ENCODE results near the gene PEX7. TPM values are rescaled to one million over a fixed set of nuclear protein-coding genes. Genes with fewer than 3 reads are reported as not detected.

Gene PEX7
- total and polyA plus RNA-seq, 10 of the 15 experiments (the other 5 are each of a cell fraction or from before 2014, with no cell fraction given) = 0.58 to 12.4 (median 8.8) TPM

DNA sequence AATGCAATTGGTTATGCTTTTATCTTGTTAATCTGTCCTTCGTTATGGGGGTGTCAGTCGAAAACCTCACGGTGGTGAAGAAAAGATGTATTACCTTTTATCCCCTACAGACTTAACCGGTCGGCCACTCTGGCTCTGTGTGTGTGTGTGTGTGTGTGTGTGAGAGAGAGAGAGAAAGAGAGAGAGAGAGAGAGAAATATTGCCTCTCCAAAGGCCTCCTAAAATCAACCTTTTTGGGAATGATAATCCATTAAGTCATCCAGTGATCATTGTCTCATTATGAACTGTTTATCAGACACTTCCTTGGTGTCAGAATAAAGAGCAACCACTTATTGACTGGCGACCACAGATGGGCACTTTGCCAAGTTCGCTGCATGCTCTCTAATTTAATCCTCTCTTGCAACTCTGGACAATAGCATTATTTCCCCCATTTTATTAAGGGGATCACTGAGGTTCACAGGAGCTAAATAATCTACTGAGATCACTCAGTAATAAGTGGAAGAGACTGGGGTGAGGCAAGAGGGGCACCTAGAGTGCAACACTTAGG, 130.4 kb downstream of the PEX7 start:
- RAD21 ChIA-PET (ENCODE audit: unreplicated experiment) = no interaction called here
- DNase-seq (ENCODE audit: low read depth, low spot score) = no peak
- intact Hi-C loops (cut with micrococcal nuclease; ENCODE audit: unreplicated experiment) (no loop called here), in situ Hi-C loops (cut with MboI) (no loop called here)
- SMC1A ChIA-PET (ENCODE audit: uncharacterized antibody, unreplicated experiment) = no interaction called here
- no peaks in the 10 kb centered on the region for H3K9me3 ChIP-seq (replicated peaks; ENCODE audit: control insufficient read depth, insufficient read depth, low read length)
- no peak overlapping the region for H3K9ac ChIP-seq (ENCODE audit: control insufficient read depth, insufficient read depth, low read length)
- H2AFZ ChIP-seq (ENCODE audit: control insufficient read depth, low read depth, low read length) = no peak overlapping the region
- TF ChIP-seq CHD4 (IDR thresholded peaks at IDR 0.05) (no peak), RCOR1 (conservative IDR thresholded peaks at IDR 0.05; ENCODE audit: low read depth, low read length) (no peak), ATF3 (IDR thresholded peaks at IDR 0.05; ENCODE audit: borderline replicate concordance, extremely low read depth, low read depth, low read length) (no peak), CHD2 (IDR thresholded peaks at IDR 0.05; ENCODE audit: borderline replicate concordance, low read depth, low read length) (no peak), RUNX3 (IDR thresholded peaks at IDR 0.05; ENCODE audit: low read length) (no peak), FOXK2 (IDR thresholded peaks at IDR 0.05) (no peak), NBN (IDR thresholded peaks at IDR 0.05) (no peak), ESRRA (IDR thresholded peaks at IDR 0.05; ENCODE audit: low read length) (no peak), NFXL1 (IDR thresholded peaks at IDR 0.05; ENCODE audit: borderline replicate concordance) (no peak), TCF12 (IDR thresholded peaks at IDR 0.05; ENCODE audit: low read depth, low read length) (no peak), HDAC2 (IDR thresholded peaks at IDR 0.05) (no peak), PRDM15 (CRISPR knock-in tag; IDR thresholded peaks at IDR 0.05) (no peak), TCF7 (IDR thresholded peaks at IDR 0.05; ENCODE audit: borderline replicate concordance) (no peak), SIN3A (IDR thresholded peaks at IDR 0.05; ENCODE audit: low read depth, low read length) (no peak)
- TF ChIP-seq, protein P1, sequence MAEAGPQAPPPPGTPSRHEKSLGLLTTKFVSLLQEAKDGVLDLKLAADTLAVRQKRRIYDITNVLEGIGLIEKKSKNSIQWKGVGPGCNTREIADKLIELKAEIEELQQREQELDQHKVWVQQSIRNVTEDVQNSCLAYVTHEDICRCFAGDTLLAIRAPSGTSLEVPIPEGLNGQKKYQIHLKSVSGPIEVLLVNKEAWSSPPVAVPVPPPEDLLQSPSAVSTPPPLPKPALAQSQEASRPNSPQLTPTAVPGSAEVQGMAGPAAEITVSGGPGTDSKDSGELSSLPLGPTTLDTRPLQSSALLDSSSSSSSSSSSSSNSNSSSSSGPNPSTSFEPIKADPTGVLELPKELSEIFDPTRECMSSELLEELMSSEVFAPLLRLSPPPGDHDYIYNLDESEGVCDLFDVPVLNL (IDR thresholded peaks at IDR 0.05; ENCODE audit: low read depth, low read length) = no peak
- peaks cover 4% of the 10 kb centered on the region; the same call in 1 of the 2 replicates for H3K4me1 ChIP-seq (ENCODE audit: control insufficient read depth, insufficient read depth, low read length)
- H3K79me2 ChIP-seq (ENCODE audit: control insufficient read depth, insufficient read depth, low read length) = no peaks in the 10 kb centered on the region
- ATAC-seq = no peak
- POLR2A ChIA-PET = no interaction called here
- 64% methylated on average over 7 of the region's 7 CpGs for WGBS (ENCODE audit: insufficient coverage, insufficient replicate concordance, low lambda C conversion rate, missing lambda C conversion rate)
- no peaks in the 10 kb centered on the region for H4K20me1 ChIP-seq (ENCODE audit: control insufficient read depth, insufficient read depth)
- CTCF ChIA-PET = no interaction called here
- H3K27ac ChIP-seq (ENCODE audit: control insufficient read depth, insufficient read depth) = no peak overlapping the region
- no peak overlapping the region for H3K4me2 ChIP-seq (ENCODE audit: control insufficient read depth, insufficient read depth)
- no peaks in the 10 kb centered on the region; a peak in 2 of 4 replicates for H3K27me3 ChIP-seq (replicated peaks in 1 of 2; ENCODE audit: control insufficient read depth in 2 of 2, insufficient read depth in 2 of 2, low read length in 1 of 2)
- FAIRE-seq = no peak
- H3K4me3 ChIP-seq = no peak overlapping the region
- H3K36me3 ChIP-seq (ENCODE audit: control insufficient read depth in 2 of 2, insufficient read depth in 2 of 2, low read length in 1 of 2) = no peaks in the 10 kb centered on the region
- no TSS peak for BruUV-seq (replicated peaks)
